Amygdala (tissue), 56 donors: Measurements from ENCODE around the gene DNAH7.
"Not testable (repeated sequence)": the region's sequence is repeated elsewhere in the genome, so short reads cannot be mapped to it uniquely, and the experiment has no call there.

Source experiments
- DNase-seq, 56 donors: peaks; one replicate each; lab custom pipeline; 2025; lab: John Stamatoyannopoulos, UW

Gene DNAH7

DNA sequence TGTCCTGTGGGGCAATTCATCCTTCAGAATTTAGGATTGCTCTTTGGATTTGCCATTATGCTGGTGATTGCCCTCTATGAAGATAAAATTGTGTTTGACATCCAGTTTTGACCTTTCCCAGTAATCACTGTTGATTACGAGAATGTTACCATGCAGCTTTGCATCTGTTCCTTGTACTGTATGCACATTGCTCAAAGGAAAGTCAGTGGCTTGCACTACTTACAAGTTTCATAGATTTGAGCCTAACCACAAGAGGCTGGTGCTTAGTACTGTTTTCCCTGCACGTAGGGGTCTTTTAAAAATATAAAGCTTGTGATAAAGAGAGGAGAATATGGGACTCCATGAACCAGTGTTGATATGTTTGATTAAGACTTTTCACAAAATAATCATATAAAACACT, 333.7 kb downstream of the DNAH7 start:
- no peak for DNase-seq

DNA sequence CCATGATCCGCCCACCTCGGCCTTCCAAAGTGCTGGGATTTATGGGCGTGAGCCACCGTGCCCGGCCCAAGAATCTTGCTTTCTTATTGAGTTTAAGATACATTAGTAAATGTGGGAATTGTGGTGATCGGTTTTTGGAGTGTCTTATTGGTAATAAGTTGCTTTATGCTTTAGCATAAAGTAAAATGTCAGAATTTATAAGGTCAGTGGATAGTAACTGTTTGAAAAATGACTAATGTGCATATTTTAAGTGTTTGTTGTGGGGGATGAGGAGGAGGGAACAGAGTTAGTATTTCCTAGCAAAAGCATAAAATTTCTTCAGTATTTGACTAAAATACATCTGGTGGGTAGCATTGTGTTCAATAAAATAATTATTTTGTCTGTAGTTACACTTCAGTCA, 334.2 kb downstream of the DNAH7 start:
- DNase-seq, result no peak

DNA sequence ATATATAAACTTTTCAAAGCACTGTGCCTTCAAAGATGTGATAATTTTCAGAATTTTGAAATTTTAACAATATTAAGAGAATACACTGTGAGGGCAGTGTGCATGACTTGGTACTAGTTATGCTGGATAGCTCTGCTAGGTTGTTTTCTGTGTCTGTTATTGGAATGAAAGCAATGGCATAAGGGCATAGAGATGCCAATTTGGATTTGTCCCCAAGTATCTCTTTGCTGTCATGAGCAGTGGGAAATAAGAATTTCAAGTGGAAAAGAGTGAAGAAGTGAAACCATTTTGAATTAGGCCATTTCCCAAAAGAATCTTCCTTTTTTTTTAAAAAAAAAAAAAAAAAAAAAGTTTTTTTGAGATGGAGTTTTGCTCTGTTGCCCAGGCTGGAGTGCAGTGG, 334.8 kb downstream of the DNAH7 start:
- DNase-seq, result no peak

DNA sequence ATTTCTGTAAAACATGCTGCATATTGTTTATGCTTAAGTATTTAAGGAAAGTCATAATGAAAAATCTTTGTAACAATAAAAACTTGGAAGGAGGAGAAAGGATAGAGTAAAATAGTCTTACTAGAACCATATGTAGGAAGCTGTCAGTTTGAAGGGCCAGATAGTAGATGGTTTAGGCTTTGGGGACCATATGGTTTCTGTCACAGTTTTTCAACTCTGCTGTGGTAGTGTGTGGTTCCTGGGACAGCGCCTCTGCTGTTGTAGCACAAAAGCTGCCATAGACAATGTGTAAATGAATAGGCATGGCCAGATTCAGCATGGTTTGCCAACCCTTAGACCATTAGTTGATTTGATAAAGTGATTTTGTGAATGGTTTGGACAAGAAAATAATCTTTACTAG, 336.1 kb downstream of the DNAH7 start:
- no peak for DNase-seq

DNA sequence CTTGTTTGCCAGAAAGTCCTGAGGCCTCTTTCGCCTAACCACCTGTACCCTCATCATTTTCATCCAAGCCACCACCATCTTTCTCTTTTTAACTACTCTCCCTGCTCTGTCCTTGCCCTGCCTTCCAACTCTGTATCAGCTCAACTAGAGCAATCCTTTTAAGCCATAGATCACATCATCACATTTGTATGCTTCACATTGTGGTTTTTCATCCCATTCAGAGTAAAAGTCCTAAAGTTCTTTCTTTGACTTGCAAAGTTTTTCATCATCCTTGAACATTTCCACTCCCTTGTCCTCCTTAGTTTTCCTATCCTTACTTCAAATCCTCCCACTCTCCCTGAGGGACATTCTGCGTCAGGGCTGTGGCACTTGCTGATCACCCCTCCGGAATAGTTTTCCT, 337.7 kb downstream of the DNAH7 start:
- DNase-seq, result no peak

DNA sequence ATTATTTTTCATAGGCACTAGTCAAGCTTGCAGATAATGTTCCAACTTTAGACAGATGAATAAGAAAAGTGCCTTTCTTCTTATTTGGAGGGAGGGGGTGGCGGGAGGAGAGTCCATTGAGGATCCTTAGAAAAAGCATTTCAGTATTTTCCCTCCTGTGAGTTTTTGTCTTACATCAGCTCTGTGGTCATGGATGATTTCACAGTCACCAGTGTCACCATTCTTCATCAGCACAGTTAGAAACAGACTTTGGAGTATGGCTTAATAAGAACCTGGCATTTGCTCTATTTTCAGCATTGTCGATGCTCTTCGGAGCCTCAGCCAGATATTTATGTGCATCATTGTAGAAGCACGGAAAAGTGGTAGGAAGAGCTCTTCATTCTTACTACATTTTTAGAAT, 341.5 kb downstream of the DNAH7 start:
- DNase-seq, result no peak

DNA sequence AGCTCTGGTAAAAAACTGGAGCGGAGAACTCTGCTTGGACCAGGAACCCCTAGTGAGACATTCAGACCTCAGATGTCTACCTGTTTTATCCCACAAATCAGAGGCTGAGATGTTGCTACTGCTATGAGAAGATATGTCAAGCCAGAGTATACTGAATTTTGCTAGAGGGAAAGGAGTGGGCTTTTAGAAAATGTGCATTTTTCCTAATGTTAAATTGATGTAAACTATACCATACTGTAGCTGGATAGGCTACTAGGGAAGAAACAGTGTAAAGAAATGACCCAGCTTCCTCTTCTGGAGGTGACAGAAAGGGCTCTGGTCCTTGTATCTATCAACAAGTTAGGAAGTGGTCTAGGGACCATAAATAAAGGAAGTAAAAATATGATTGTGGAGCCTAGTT, 346.6 kb downstream of the DNAH7 start:
- DNase-seq, result no peak

DNA sequence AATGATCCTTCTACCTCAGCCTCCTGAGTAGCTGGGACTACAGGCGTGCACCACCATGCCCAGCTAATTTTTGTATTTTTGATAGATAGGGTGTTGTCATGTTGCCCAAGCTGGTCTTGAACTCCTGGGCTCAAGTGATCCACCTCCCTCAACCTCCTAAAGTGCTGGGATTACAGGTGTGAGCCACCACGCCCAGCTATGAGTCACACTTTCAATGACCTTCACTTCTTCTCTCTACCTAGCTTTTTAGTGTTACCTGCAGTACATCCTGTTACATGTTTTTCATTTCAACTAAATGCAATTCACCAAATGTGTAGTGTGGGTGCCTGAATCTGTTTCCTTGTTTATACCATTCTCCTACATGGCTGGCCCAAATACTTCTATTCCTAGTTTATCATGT, 347.6 kb downstream of the DNAH7 start:
- no peak for DNase-seq

DNA sequence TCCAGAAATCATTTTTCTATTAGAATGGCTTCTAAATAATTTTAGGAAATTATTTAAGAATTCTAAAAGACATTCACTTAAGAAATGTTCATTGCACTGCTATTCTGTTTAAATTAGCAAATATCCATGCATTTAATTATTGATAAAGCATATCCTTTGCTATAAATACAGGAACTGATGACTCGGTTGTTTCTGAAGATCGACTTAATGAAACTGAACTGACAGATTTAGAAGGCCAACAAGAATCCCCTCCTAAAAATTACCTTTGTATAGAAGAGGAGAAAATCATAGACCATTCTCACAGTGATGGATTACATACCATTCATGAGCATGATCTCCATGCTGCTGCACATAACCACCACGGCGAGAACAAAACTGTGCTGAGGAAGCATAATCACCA, 352.2 kb downstream of the DNAH7 start:
- no peak for DNase-seq

DNA sequence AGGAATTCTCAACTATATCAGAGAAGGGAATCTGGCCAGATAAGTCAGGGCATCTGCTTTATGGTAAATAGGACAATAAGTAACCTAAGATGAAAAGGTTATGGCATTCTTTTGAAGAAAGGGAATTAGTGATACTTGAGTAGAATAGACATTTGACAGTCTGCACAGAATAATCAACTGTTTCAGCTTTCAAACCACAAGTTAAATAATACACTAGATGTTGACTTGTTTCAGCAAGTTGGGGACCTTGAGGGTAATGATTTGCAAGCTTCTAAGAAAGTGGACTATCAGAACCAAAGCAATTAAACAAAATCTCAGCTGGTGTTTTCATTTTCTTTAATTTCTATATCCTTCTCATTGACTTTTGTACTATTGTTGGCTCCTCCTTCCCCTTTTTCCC, 357.2 kb downstream of the DNAH7 start:
- no peak for DNase-seq

DNA sequence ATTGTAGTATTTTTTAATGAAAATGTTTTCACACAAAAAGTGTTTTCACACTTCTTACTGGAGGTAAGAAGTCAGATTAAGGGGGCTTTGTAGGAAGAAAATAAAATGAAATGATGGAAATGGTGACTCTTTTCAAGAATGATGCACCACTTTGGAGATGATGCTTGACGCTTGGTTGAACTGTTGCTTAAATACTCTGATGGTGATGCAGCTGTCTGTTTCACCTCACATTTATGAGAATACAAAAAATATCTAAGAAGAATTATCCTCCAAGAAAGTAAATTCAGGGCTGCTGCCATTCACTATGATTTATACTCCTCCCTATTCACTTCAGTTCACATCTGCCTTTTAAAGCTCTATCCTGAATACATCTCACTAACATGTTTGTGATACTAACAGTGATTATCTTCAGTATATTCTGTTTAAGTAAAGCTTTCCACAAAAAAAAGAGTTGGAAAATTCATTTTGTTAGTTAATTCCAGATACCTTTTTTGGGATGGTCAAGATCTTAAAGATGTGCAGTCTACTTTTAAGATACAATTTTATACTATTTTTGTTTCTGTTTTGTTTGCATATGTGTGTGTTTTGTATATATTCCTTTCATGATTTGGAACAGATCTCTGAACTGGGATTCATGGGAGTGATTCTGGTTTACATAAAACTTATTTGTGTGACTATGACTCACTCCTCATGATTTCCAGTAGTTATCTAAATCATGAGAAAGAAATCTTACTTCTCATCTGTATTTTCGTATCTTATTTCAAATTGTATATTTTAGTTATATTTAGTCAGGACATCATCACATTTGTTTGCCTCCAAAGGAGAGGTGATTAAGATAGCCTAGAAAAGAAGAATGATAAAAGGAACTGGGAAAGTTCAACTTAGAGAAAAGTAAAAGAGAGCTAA, 358.5 kb downstream of the DNAH7 start:
- DNase-seq, result no peak

DNA sequence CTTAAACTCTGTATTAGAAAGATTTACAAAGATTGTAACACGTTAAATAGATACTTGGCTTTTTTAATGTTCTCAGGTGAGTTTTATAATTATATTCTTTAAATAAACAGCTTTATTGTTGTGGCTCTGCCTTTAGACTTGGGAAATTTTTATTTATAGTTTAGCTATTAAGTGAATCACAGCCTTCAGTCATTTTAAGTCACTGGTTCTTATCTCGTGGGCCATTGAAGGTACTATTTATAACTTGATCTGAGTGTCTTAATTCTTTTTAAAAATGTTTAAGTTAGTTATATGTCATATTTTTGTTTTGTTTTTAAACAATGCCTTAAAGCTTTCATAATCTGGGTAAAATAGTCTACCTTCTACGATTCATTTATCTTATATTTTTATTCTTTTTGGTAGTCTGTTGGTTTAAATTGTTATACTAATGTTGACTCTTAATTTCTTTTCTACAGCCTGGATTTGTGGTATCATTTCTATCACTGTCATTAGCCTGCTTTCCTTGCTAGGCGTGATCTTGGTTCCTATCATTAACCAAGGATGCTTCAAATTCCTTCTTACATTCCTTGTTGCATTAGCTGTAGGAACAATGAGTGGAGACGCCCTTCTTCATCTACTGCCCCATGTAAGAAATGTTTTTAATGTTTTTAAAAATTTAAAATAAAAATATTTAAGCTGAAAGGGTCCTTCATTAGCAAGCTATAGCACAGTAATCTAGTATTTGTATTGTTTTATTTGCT, 362.3 kb downstream of the DNAH7 start:
- DNase-seq, result no peak

DNA sequence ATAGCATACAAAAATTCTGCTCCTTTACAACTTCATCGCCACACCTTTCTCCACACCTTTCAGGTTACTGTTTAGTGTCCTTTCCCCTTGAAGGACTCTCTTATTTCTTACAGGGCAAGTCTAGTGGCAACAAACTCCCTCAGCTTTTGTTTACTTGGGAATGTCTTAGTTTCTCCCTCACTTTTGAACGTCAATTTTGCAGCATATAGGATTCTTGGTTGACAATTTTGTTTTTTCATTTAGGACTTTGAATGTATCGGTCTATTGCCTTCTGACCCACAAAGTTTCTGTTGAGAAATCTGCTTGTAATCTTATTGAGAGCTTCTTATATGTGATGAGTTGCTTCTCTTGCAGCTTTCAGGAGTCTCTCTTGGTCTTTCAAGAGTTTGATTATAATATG, 368.2 kb downstream of the DNAH7 start:
- DNase-seq, result no peak

DNA sequence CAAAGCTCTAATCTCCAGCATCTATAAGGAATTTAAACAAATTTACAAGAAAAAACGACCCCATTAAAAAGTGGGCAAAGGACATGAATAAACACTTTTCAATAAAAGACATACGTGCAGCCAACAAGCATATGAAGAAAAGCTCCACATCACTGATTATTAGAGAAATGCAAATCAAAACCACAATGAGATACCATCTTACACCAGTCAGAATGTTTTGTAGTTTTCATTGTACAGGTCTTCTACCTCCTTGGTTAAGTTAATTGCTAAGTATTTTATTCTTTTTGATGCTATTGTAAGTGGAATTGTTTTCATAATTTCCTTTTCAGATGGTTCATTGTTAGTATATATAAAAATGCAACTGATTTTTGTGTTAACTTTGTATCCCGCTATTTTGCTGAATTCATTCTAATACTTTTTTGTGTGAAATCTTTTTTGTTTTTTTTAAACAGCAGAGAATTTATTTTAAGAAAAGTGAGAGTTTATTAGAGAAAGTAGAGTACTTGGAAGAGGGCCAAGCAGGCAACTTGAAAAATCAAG, 370.9 kb downstream of the DNAH7 start:
- no peak for DNase-seq

DNA sequence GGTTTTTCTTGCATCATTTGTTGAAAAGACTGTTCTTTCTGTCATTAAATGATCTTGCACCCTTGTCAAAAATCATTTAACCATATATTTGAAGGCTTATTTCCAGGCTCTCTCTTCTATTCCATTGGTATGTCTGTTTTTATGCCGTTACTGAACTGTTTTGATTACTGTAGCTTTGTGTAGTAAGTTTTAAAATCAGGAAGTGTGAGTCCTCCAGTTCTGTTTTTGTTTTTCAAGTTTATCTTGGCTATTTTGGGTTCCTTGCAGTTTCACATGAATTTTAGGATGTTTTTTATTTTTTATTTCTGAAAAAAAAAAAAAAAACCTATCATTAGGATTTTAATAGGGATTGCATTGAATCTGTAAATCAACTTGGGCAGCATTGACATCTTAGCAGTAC, 372.6 kb downstream of the DNAH7 start:
- DNase-seq, result no peak

DNA sequence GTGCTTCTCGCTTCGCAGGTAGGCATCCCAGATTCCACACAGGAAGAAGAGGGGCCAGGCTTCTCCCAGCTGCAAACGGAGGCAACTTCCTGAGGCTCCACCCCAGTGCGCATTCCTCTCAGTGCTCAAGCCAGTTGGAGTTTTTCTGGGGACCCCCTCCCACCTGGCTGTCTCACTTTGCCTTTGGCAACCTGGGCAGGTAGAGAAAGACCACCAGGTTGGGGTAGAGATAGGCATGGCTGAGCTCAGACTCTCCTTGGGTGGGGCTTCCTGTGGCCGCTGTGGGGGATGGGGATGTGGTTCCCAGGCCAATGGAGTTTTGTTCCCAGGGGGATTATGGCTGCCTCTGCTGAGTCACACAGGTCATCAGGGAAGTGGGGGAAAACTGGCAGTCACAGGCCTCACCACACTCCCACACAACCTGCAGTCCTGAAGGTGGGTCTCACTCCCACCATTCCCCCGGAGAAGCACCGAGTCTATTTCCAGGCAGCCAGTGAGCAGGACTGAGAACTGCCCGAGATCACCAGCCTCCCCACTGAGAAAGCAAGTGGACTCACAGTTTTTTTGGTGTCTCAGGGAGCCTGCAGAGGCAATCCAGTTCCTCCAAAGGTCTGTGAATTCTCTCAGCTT, 373.5 kb downstream of the DNAH7 start:
- no peak for DNase-seq

DNA sequence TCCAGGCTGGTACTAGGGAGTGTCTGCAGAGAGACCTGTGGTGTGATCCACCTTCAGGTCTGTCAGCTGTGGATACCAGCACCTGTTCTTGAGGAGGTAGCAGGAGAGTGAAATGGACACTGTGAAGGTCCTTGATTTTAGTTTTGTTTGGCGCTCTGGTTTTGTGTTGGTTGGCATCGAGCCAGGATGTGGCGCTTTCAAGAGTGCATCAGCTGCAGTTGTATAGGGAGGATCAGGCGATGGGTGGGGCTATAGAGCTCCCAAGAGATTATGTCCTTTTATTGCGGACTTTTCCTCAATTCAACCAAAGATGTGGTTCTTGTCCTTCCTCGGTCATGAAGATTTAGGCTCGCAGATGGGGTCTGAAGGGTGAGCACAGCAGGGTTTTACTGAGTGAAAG, 374.1 kb downstream of the DNAH7 start:
- DNase-seq, result no peak

DNA sequence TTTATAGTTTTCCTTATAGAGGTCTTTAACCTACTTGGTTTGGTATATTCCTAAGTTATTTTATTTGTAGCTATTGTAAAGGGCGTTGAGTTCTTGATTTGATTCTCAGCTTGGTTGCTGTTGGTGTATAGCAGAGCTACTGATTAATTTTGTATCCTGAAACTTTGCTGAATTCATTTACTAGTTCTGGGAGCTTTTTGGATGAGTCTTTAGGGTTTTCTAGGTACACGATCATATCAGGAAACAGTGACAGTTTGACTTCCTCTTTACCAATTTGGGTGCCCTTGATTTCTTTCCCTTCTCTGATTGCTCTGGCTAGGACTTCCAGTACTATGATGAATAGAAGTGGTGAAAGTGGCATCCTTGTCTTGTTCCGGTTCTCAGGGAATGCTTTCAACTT, 376.1 kb downstream of the DNAH7 start:
- DNase-seq, result not testable (repeated sequence)
